MV-4-11 (cell line): ENCODE results near the gene SLC22A15.
A peak's percentile ranks its signal among the peaks of the same experiment; 100 is the strongest.
"Not testable (repeated sequence)": the region's sequence is repeated elsewhere in the genome, so short reads cannot be mapped to it uniquely, and the experiment has no call there.

Source experiments
- DNase-seq: peaks from one replicate; lab custom pipeline; 2025; lab: John Stamatoyannopoulos, UW

The SLC22A15 gene

GRCh38 chr1:115980998-115981993, 5.0 kb downstream of the SLC22A15 start:
- DNase-seq, result peak; percentile 58

- peak; percentile 81 for DNase-seq
Observed at GRCh38 chr1:115982400-115982799, 6.1 kb downstream of the SLC22A15 start.

- DNase-seq, result no peak
Observed at GRCh38 chr1:115983584-115983983, 7.3 kb downstream of the SLC22A15 start.

- DNase-seq, result no peak
Observed at GRCh38 chr1:115987623-115988022, 11.3 kb downstream of the SLC22A15 start.

GRCh38 chr1:115988953-115989352, 12.6 kb downstream of the SLC22A15 start:
- no peak for DNase-seq

GRCh38 chr1:115989699-115990098, 13.4 kb downstream of the SLC22A15 start:
- DNase-seq, result no peak

- DNase-seq, result no peak
Observed at GRCh38 chr1:115991909-115992308, 15.6 kb downstream of the SLC22A15 start.

GRCh38 chr1:115997921-115998320, 21.6 kb downstream of the SLC22A15 start:
- not testable (repeated sequence) for DNase-seq

GRCh38 chr1:116001739-116002487, 25.6 kb downstream of the SLC22A15 start:
- DNase-seq, result no peak

- no peak for DNase-seq
Observed at GRCh38 chr1:116002781-116003420, 26.6 kb downstream of the SLC22A15 start.

GRCh38 chr1:116003823-116004222, 27.5 kb downstream of the SLC22A15 start:
- DNase-seq, result peak; percentile 87

GRCh38 chr1:116006486-116006964, 30.2 kb downstream of the SLC22A15 start:
- no peak for DNase-seq

- no peak for DNase-seq
Observed at GRCh38 chr1:116008656-116009390, 32.5 kb downstream of the SLC22A15 start.

GRCh38 chr1:116012716-116013115, 36.4 kb downstream of the SLC22A15 start:
- DNase-seq, result no peak

GRCh38 chr1:116015679-116016078, 39.4 kb downstream of the SLC22A15 start:
- DNase-seq, result no peak

GRCh38 chr1:116018007-116018406, 41.7 kb downstream of the SLC22A15 start:
- no peak for DNase-seq

- no peak for DNase-seq
Observed at GRCh38 chr1:116019653-116020253, 43.4 kb downstream of the SLC22A15 start.

GRCh38 chr1:116020668-116021272, 44.5 kb downstream of the SLC22A15 start:
- DNase-seq, result peak; percentile 54

GRCh38 chr1:116024626-116025025, 48.3 kb downstream of the SLC22A15 start:
- peak; percentile 69 for DNase-seq

GRCh38 chr1:116026631-116027030, 50.3 kb downstream of the SLC22A15 start:
- no peak for DNase-seq
